HG03066 (cell line): ENCODE data around the gene MIEF2.
A peak's percentile ranks its signal among the peaks of the same experiment; 100 is the strongest.
"Not testable (repeated sequence)": the region's sequence is repeated elsewhere in the genome, so short reads cannot be mapped to it uniquely, and the experiment has no call there.

ENCODE experiments used
- ATAC-seq: cut with Tn5 transposase; IDR thresholded peaks from one replicate; pipeline ENCODE4 v1.9.1; 2021; ENCODE audit warnings: low read depth; ENCODE audit not compliant: unreplicated experiment

The MIEF2 gene, protein sequence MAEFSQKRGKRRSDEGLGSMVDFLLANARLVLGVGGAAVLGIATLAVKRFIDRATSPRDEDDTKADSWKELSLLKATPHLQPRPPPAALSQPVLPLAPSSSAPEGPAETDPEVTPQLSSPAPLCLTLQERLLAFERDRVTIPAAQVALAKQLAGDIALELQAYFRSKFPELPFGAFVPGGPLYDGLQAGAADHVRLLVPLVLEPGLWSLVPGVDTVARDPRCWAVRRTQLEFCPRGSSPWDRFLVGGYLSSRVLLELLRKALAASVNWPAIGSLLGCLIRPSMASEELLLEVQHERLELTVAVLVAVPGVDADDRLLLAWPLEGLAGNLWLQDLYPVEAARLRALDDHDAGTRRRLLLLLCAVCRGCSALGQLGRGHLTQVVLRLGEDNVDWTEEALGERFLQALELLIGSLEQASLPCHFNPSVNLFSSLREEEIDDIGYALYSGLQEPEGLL

DNA sequence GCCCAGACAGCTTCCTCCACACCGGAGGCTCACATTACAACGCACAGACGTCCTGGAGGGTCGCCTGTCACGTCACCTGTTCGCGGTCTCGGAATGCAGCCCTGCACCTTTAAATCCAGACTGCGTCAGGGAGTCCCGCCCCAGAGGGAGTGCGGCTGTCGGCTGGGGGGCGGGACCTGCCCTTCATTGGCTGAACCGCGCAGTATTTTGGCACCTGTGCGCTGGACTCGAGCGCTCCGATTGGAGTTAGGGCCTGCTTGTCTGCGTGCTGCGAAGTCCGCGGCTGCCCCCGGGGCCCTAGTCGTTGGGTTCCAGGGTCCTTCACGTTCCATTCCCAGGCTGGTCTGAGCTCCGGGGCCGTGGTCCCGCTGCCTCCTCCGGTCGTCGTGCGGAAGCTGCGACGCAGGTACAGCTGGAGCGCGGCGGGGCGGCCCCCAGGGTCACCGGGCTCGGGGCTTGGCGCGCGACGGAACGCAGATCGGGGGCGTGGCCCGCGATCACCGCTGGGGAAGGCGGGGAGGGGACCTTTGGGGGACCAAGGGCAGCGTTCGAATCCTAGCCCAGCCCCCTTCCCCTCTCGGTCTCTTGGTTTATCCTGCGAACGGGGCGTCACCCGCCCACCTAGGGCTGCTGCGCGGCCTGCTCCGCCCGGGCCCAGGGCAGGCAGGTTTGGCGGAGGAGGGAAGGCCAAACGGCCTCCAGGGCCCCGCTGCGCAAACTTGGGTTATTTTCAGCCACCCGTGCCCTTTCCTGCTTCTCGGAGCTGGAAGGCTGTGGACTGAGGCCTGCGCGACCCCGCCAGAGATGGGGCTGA, at the start of gene MIEF2:
Gene MIEF2 (plus strand): TSS at position 331 of the 814 bp plus-strand sequence. CDS start 2,059 bp downstream, outside the sequence.
- ATAC-seq = peak; percentile 80

DNA sequence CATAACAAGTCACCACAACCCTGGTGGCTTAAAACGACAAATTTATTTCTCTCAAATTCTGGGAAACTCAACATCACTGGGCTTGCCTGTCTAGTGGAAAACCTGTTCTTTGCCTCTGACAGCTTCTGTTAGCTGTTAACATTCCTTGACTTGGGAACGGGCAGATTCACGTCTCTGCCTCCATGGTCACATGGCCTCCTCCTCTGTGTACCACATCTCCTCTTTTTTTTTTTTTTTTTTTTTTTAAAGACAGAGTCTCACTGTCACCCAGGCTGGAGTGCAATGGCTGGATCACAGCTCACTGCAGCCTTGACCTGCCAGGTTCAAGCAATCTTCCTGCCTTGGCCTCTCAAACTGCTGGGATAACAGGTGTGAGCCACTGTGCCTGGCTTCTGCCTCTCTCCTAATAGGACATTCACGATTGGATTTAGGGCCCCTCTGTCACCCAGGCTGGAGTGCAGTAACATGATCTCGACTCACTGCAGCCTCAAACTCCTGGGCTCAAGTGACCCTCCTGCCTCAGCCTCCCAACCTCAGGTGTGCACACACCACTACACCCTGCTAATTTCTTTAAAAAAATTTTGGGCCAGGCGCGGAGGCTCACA, 46.7 kb upstream of the MIEF2 start:
- ATAC-seq = no peak

DNA sequence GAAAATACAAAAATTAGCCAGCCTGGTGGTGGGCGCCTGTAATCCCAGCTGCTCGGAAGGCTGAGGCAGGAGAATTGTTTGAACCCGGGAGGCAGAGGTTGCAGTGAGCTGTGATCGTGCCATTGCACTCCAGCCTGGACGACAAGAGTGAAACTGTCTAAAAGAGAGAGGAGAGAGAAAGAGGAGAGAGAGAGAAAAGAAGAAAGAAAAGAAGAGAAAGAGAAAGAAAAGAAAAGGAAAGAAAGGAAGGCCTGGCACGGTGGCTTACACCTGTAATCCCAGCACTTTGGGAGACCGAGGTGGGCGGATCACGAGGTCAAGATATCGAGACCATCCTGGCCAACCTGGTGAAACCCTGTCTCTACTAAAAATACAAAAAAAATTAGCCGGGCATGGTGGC, 43.6 kb upstream of the MIEF2 start:
- not testable (repeated sequence) for ATAC-seq

DNA sequence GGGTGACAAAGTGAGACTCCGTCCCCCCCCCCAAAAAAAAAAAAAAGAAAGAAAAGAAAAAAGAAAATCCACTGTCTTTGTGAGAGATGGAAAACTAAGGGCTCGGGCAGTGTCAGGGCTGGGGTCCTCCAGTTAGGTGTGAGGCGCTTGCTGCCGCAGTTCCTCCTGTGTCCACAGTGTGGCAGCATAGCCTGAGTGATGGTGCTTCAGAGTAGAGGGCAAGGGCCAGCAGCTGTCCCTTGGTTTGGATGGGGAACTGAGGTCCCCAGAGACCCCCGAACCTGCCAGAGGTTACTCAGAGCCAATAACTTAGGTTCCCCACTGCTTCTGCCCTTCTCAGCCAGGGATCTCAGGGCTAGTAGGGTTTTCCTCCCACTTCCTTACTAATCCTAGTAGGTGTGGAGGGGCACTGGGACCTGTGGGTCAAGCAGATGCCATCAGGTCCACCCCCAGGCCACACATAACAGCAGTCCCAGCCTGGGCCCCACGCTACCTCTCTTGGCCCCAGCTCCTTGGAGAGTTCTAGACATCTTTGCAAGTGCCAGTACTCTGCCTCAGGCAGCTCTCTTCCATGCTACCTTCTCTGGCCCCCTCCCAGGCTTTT, 42.9 kb upstream of the MIEF2 start:
- ATAC-seq = no peak

DNA sequence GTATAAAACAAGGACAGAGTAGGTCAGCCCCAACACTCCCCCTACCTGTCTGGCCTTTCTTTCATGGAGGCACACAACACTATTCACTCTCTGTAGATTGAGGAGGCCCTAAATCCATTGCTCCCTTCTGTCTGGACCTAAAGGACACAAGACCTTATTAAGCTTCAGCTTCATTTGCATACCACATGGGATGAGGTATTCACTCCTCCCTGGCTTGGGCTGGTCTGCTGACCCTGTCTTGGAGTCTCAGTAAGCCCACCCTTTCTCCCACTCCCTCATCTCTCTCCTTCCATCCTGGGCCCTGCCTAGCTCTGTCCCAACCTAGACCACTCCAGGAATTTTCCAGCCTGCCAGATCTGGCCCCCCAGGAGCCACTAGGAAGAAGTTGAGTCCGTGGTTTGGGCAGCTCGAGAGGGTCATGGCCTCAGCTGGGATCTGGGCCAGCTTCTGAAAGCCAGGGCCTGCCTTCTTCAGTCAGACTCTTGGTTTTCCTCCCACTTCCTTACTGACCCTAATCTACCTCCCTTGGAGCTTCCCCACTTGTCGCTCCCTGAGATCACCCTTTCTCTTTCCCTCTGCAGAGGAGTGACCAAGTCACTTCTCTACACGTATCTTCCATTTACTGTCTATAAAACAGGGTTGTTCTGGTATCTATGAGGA, 41.6 kb upstream of the MIEF2 start:
- no peak for ATAC-seq

DNA sequence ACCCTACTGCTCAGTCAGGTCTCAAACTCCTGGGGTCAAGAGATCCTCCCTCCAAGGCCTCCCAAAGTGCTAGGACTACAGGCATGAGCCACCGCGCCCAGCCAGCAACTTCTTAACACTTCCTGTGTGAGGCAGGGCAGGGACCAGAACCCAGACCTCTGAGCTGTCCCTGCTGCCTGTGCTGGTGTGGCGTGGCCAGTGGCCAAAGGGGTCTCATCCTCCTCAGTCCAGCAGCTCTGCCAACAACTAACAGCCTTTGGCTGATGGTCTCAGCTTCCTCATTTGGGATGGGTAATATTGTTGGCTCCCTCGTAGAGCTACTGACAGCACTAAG, 36.4 kb upstream of the MIEF2 start:
- no peak for ATAC-seq

DNA sequence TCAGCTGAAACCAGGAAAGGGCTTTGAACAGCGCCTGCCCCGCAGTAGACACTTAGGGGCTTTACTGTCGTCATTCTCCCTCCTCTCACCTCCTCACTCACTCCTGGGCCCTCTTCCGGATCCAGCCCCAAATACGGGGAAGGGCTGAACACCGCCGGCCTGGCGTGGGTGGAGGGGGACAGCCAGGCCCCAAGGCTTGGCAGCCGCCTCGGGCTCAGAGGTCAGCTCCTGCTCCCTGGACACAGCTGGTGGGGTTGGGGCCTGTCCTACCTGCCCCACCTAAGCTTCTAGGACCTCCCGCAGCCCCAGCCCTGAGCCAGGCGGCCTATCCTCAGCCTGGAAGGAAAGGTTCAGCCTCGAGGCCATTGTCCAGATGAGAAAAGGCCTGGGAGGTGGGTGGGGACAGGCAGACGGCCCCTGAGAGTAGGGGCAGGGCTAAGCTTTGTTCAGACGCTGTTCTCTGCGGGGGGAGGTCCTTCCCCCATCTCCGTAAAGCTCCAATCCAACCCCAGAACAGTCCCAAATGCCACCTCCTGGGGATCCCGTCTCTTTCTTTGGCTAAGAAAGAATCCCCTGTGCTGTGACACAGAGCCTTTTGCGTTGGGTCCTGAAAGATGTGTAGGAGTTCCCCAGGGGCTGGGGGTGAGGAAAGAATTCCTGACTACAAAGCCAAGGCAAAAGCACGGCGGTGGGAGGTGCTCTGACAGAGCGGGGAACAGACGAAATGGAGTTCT, 35.9 kb upstream of the MIEF2 start:
- no peak for ATAC-seq

DNA sequence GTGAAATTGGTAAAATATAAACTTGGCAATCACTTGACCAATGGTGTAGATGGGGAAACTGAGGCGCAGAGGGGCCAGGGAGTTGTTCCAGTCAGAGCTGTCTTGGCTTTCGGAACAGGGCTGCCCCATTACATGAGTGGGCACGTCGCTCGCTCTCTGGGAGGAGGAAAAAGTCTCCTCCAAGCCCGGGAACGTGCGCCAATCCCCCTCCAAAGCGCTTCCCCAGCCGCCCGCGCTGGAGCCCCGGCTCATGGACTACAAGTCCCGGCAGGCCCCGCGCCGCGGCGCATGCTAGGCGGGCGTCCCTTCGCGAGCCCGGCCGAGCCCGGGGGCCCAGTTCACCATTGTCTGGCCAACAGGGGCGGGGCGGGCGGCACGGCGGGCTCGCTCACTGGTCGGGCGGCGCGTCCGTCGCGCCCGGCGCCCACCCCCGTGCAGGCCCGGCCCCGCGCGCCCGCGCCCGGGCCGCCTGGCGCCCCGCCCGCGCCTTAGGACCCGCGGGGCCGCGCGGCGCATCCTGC, 35.3 kb upstream of the MIEF2 start, which contains the start of gene LLGL1:
Gene LLGL1 (plus strand): TSS at position 515 of the 521 bp plus-strand sequence. CDS start 48 bp downstream, outside the sequence.
- ATAC-seq = peak; percentile 88

DNA sequence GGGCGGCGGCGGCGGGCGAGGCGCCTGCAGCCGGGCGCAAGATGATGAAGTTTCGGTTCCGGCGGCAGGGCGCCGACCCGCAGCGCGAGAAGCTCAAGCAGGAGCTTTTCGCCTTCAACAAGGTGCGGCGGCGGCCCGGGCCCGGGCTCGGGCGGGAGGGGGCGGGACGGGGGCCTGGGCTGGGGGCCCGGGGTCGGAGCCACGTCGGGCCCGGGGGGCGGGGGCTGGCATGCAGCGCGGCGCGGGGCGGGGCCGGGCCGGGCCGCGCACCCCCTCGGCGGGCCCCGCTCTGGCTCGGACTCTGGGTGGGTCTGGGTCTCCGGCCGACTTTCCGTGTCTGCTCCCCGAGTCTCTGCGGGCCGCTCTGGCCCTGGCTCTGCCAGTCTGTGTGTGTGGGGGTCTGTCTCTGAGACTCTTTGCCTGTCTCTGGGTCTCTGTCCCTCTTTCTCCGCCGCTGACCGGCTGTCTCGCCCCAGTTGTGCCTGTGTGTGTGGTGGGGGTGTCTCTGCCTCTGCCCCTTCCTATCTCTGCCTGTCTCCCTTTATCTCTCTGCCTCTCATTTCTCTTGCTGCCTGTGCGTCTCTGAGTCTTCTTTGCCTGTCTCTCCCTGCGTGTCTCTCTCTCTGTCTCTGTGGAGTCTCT, 34.7 kb upstream of the MIEF2 start:
- no peak for ATAC-seq

DNA sequence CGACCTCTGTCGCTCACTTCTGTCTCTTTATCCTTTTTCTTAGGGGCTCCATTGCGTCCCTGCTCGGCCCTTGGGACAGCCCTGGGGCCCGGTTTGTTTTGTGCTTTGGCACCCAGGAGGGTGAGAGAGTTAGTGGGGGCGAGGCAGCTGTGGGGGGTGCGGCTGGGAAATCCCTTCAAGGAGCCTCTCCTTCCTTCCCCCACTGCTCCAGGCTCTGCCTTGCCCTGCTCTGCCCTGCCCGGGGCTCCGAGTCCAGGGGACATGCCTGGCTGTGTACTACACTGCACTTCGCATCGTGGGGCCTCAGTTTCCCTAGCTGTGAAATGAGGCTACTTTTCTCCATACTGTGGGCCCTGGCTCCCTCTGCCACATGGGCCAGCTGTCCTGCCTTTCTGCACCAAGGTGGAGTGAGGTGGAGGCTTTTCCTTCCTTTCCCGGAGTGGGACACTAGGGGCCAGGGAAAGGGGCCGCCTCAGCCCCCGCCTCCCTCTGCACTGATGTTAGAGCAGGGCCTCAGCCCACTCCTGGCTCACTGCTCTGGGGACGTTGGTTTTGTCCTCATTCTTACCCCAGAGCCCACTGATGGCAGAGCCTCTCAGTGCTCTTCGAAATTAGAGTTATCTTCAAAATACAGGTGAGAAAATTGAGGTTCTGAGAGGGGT, 34.0 kb upstream of the MIEF2 start:
- ATAC-seq = no peak

DNA sequence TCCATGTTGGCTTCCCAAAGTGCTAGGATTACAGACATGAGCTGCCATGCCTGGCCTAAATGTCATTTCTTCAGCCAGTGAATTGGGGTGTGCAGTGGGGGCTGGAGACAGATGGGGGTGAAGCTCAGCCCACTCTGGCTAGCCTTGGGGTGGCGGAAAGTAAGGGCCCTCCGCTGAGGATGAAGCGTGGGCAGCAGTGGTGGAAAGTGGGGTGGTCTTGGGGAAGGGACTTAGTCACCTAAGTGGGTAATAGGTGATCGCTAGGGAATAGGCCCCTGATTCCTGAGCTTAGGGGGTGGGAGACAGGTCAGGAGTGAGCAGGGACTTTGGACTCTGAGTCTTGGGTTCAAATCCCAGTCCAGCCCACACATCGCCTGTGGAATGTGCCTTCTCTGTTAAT, 32.8 kb upstream of the MIEF2 start:
- ATAC-seq = no peak

DNA sequence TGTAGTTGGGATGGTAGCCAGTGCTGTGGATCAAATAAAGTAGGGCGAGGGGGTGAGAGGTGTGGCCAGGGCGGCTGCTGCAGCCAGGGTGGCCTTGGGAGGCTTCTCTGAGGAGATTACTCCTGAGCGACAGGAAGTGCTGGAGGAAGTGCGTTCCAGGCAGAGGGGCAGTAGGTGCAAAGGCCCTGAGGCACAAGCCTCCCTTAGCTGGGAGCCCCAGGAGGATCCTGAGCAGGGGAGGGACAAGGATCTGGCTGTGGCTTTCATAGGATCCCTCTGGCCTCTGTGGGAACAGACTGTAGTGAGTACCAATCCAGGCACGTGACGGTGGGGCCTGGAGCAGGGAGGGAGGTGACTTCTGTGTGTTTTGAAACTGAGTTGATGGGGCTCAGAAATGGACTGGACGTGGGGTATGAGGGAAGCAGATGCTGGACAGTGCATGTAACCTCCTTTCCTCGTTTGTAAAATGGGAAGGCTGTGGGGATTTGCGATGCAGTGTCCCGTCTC, 32.2 kb upstream of the MIEF2 start:
- no peak for ATAC-seq

DNA sequence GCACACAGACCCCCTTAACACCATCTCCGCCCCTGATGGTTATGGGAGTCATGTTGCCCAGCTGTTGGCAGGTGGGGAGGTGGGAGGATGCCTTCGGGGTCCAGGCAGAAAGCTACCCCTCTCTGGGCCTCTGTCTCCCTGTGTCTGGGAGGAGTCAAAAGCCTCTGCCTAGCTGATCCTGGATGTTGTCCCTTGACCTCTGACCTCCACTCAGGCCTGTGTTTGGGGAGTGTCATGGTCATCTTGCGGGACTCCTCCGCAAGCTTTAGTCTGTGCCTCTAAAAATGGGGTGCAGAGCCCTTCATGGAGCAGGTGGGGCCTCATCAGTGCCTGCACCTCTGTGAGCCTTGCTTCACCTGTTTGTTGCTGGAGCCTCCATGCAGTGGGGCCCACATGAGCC, 31.2 kb upstream of the MIEF2 start:
- ATAC-seq = no peak

DNA sequence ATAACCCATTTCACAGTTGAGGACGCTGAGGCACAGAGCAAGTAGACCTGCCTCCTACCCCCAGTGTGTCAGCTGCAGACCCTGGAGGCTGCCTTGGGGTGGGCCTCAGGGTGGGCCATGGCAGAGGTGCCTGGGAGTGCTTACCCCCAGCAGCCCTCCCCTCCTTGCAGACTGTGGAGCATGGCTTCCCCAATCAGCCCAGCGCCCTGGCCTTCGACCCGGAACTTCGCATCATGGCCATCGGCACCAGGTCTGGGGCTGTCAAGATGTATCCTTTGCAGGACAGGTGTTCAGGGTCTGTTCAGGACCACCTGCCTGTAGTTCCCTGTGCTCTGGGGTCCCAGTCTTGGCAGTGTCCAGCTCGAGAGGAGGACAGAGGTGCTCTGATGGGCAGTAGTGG, 30.7 kb upstream of the MIEF2 start:
- ATAC-seq = no peak

DNA sequence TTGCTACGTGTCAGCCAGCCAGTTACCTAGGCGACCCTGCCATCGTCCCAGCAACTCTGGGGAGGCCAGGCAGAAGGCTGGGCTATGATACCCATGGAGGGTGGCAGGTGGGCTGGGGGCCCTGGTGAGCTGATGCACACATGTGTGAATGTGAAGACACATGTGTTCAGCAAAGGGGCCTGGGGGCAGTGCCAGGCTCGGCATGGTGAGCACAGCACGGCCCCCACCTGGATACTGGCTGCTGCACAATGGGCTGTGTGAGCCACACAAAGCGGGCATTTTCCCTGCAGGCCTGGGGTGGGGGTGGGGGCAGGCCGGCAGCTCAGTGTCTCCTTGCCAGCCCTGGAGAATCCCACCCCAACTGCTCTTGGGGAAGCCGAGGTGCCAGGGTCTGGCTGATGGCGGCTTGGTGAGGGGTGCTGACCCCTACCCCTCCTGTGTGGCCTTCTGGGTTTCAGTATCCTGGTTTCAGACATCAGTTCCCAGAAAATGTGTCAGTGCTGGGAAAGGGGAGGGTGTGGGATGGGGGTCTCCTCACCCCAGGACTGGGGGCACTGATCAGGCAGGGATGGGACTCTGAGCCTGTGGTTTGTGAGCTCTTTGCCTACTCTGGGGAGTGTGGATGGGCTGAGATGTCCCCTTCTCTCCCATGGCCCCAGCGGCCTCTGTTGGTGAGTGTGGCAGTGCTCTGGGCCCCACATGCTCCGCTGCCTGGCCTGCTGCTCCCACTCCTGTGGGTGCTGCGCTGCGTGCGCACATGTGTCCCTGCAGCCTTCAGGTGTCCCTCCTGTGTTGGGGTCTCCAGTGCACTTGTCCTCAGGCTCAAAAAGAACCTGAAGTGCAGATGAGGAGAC, 29.9 kb upstream of the MIEF2 start:
- no peak for ATAC-seq

DNA sequence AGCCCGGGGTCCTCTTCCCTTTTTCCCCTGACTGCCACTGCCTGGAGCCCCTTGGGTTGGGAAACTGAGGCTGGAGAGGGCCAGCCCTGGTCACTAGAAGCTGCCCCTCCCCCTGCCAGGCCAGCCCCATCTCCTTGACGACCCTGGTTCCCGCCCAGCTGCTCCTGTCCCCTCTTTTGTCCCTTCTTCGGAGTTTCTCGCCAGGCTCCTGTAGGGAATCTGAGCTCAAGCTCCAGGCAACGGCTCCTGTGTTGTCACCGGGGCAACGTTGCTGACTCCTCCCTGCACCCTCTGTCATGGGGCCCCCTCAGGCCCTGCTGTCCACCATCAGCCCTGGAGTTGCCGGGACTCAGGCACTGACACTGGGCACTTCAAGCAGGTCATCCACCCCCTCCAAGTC, 29.3 kb upstream of the MIEF2 start:
- ATAC-seq = no peak

DNA sequence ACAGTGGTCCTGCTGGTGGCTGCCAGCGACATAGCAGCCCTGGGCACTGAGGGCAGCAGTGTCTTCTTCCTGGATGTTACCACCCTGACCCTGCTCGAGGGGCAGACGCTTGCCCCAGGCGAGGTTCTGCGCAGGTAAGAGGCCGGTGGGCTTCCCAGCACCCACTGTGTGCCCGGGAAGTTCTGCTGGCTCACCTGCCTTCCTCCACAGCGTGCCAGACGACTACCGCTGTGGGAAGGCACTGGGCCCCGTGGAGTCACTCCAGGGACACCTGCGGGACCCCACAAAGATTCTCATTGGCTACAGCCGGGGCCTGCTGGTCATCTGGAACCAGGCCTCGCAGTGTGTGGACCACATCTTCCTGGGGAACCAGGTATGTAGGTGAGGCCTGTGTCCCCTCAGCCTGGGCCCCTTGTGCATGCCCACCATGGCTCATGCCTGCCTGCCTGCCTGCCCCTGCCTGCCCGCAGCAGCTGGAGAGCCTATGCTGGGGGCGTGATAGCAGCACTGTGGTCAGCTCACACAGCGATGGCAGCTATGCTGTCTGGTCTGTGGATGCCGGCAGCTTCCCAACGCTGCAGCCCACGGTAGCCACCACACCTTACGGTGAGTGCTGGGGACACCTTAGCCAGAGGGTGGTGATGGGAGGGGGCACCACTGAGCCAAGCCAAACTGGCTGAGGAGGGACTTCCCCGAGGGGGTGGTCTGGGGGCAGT, 26.5 kb upstream of the MIEF2 start:
- ATAC-seq = no peak
